Pancreas (tissue), 10 donors: Measurements from ENCODE around the gene GNAL. TPM values are rescaled to one million over a fixed set of nuclear protein-coding genes. Genes with fewer than 3 reads are reported as not detected.
A peak's percentile ranks its signal among the peaks of the same experiment; 100 is the strongest.
"Not testable (repeated sequence)": the region's sequence is repeated elsewhere in the genome, so short reads cannot be mapped to it uniquely, and the experiment has no call there.

Experiments used
- ATAC-seq, 4 donors: fragments of 200-7000 bp; cut with Tn5 transposase; one replicate each; pipeline versions ENCODE4 v1.8.0 to v1.9.1; 2020; ENCODE audit warnings: mild to moderate bottlenecking in 4 of 4, moderate library complexity in 4 of 4
- DNase-seq, 6 donors: peaks; one replicate each; pipeline ENCODE4 v3.0.0-alpha.2; 2020
- FAIRE-seq: peaks from 2 replicates; lab custom pipeline; 2012; peaks lifted over from hg19 to GRCh38; lab: Jason Lieb, UNC
- H3K27ac ChIP-seq, 4 donors: fragments of 200-600 bp; sonication (generic); 1 replicate in 3 of 4; 2 replicates in 1 of 4; pipeline versions ENCODE4 v1.5.0 to v1.8.0; 2020
- H3K27me3 ChIP-seq, 4 donors: fragments of 200-600 bp; one replicate each; pipeline ENCODE4 v1.8.0; 2021
- H3K36me3 ChIP-seq, 3 donors: fragments of 200-600 bp; sonication (generic) in 1 of 3; one replicate each; pipeline versions ENCODE4 v1.5.0 to v1.8.0; 2020 to 2021
- H3K4me1 ChIP-seq, 3 donors: fragments of 200-600 bp; one replicate each; pipeline ENCODE4 v1.8.0; 2021
- H3K4me3 ChIP-seq, 4 donors: fragments of 200-600 bp; sonication (generic) in 2 of 4; one replicate each; pipeline versions ENCODE4 v1.5.0 to v1.8.0; 2020 to 2021
- H3K9me3 ChIP-seq, 4 donors: fragments of 200-600 bp; one replicate each; pipeline ENCODE4 v1.8.0; 2021
- CTCF ChIP-seq, 4 donors: fragments of 200-600 bp; sonication (generic) in 3 of 4; IDR thresholded peaks; one replicate each; pipeline versions ENCODE4 v1.5.0 to v1.8.0; 2021; ENCODE audit warnings: antibody characterized with exemption in 4 of 4
- WGBS, 2 donors: extraction: QIAGEN DNeasy Blood & Tissue Kit; methylation state at CpG; one replicate each; pipeline ENCODE4 v1.1.7; 2013; 5-methylcytosine and 5-hydroxymethylcytosine counted together
- intact Hi-C, 3 donors: fragments of 100-400 bp; cut with DNase I; formaldehyde crosslinking; loops; one replicate each; pipeline versions ENCODE4 v1.11.1 to v1.14.2; 2022
- polyA plus RNA-seq, 2 donors: library from polyadenylated mRNA; stranded (reverse); fragments of 200-250 nt; gene quantifications; one replicate each; pipeline ENCODE4 v1.2.3, GENCODE V29; 2013
- total RNA-seq, 6 donors: library from RNA; stranded (reverse); fragmentation: NEBNext Ultra II Directional in 4 of 6; extraction: Animal tissue kit (Norgen Biotek cat#: 25700) in 4 of 6; gene quantifications; one replicate each; pipeline versions ENCODE4 v1.2.1 to v1.2.4, GENCODE V29; 2021 to 2023
- donor health status: healthy with polysubstance abuse.
- donor health status: DM: no; HTN: no; CAD: no; lungs with moderate emphysema.
- donor health status: DM: no; HTN: no; CAD: no.
- donor health status: control.
- donor health status: control.
- donor health status: Bipolar disorder and iron deficiency.
- donor health status: DM: yes; HTN: yes; CAD: no.
- donor health status: DM: no; HTN: no; CAD: no.
- donor health status: DM: no; HTN: no; CAD: no.
- donor health status: DM: yes; HTN: yes; CAD: no.

GNAL gene
- total and polyA plus RNA-seq, 8 donors = 0.22 to 2.2 (median 0.71) TPM

- peak; percentile 15 to 60 (median 32) for ATAC-seq
- H3K9me3 ChIP-seq = no peaks in the 10 kb centered on the region
- intact Hi-C loops = no loop called here
- peaks cover 8 to 19% (median 19%) of the 10 kb centered on the region in 3 donors for H3K4me1 ChIP-seq
- TF ChIP-seq CTCF (IDR thresholded peaks at IDR 0.05) = no peak
- WGBS, 2 donors = 13 to 17% methylated on average over 2 of the region's 2 CpGs
- H3K27me3 ChIP-seq = no peaks in the 10 kb centered on the region
- peak overlapping the region; percentile 97 to 100 (median 100) for H3K27ac ChIP-seq
- H3K36me3 ChIP-seq = no peaks in the 10 kb centered on the region
- H3K4me3 ChIP-seq = peak overlapping the region in 2 of 4 donors; percentile 78 to 79
- no peak for DNase-seq
- FAIRE-seq = no peak
Observed at GRCh38 chr18:11909591-11910026, 220.5 kb downstream of the GNAL start.

GRCh38 chr18:11916880-11917279 is 227.8 kb downstream of the GNAL start:
- 86 to 88% methylated on average over 4 of the region's 4 CpGs for WGBS, 2 donors
- ATAC-seq = peak in 2 of 4 donors; percentile 40 to 49

GRCh38 chr18:11919522-11919921 is 230.5 kb downstream of the GNAL start:
- ATAC-seq, H3K27me3 ChIP-seq, DNase-seq, H3K36me3 ChIP-seq, H3K9me3 ChIP-seq, FAIRE-seq, H3K4me1 ChIP-seq, intact Hi-C loops, H3K27ac ChIP-seq, H3K4me3 ChIP-seq: not testable (repeated sequence)
- 83 to 85% methylated on average over 5 of the region's 5 CpGs for WGBS, 2 donors

More at GRCh38 chr18:11916880-11917279, 227.8 kb downstream of the GNAL start:
- H3K36me3 ChIP-seq, H3K27me3 ChIP-seq, H3K4me3 ChIP-seq, DNase-seq, H3K4me1 ChIP-seq, intact Hi-C loops, FAIRE-seq, H3K9me3 ChIP-seq, H3K27ac ChIP-seq: not testable (repeated sequence)

- H3K36me3 ChIP-seq = no peaks in the 10 kb centered on the region
- no peaks in the 10 kb centered on the region for H3K9me3 ChIP-seq
- H3K4me1 ChIP-seq = no peaks in the 10 kb centered on the region
- WGBS, 2 donors = 77 to 90% methylated on average over 3 of the region's 3 CpGs
- no peak overlapping the region for H3K4me3 ChIP-seq
- ATAC-seq = no peak
- TF ChIP-seq CTCF (IDR thresholded peaks at IDR 0.05) = no peak
- intact Hi-C loops = loop anchor here in 1 of 3 donors (10.0 kb wide), 1 partner anchor 121 kb away; no protein-coding TSS in a partner anchor
- no peak overlapping the region for H3K27ac ChIP-seq
- H3K27me3 ChIP-seq = no peaks in the 10 kb centered on the region
- no peak for FAIRE-seq
- DNase-seq = no peak
Observed at GRCh38 chr18:11923450-11923849, 234.4 kb downstream of the GNAL start.

- H3K36me3 ChIP-seq = no peaks in the 10 kb centered on the region
- H3K9me3 ChIP-seq = no peaks in the 10 kb centered on the region
- no peaks in the 10 kb centered on the region for H3K27me3 ChIP-seq
- FAIRE-seq (no peak), DNase-seq (no peak), ATAC-seq (no peak)
- H3K4me3 ChIP-seq = no peak overlapping the region
- no peak overlapping the region for H3K27ac ChIP-seq
- no peaks in the 10 kb centered on the region for H3K4me1 ChIP-seq
- TF ChIP-seq CTCF (IDR thresholded peaks at IDR 0.05) = no peak
- intact Hi-C loops = loop anchor here in 1 of 3 donors (10.0 kb wide), 1 partner anchor 119 kb away; no protein-coding TSS in a partner anchor
- 64 to 74% methylated on average over 12 of the region's 12 CpGs for WGBS, 2 donors
Observed at GRCh38 chr18:11925800-11926481, 236.9 kb downstream of the GNAL start.

- no peaks in the 10 kb centered on the region for H3K27me3 ChIP-seq
- ATAC-seq (no peak), FAIRE-seq (no peak), DNase-seq (no peak)
- no peak overlapping the region for H3K27ac ChIP-seq
- WGBS, 2 donors = 39 to 47% methylated on average over 1 of the region's 1 CpG
- no peak overlapping the region for H3K4me3 ChIP-seq
- TF ChIP-seq CTCF (IDR thresholded peaks at IDR 0.05) = no peak
- no peaks in the 10 kb centered on the region for H3K9me3 ChIP-seq
- intact Hi-C loops = loop anchor here in 1 of 3 donors (10.0 kb wide), 1 partner anchor 117 kb away; no protein-coding TSS in a partner anchor
- no peaks in the 10 kb centered on the region for H3K4me1 ChIP-seq
- no peaks in the 10 kb centered on the region for H3K36me3 ChIP-seq
Observed at GRCh38 chr18:11927497-11927896, 238.4 kb downstream of the GNAL start.
